ENCODE measurements around the gene BLOC1S1.
A peak's percentile ranks its signal among the peaks of the same experiment; 100 is the strongest.

Gene BLOC1S1

DNA sequence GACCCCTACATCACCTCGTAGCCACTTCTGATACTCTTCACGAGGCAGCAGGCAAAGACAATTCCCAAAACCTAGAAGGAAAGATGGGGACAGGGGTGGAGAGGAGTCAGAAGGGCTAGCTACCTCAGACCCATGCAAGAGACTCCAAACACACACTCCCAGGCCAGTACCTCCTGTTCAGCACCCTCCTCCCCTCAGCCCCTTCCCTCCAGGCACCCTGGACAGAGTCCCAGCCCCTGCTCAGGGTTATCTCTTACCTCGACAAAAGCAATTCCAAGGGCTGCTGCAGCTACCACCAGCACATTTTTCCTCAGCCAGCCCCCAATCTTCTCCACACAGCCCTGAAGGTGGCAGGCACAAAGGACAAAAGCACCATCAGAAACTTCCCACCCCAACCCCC is 9.7 kb downstream of the BLOC1S1 start:
- no peak overlapping the region for H3K4me3 ChIP-seq (ENCODE audit: control insufficient read depth, low read depth, low read length)
- TF ChIP-seq, protein P1, sequence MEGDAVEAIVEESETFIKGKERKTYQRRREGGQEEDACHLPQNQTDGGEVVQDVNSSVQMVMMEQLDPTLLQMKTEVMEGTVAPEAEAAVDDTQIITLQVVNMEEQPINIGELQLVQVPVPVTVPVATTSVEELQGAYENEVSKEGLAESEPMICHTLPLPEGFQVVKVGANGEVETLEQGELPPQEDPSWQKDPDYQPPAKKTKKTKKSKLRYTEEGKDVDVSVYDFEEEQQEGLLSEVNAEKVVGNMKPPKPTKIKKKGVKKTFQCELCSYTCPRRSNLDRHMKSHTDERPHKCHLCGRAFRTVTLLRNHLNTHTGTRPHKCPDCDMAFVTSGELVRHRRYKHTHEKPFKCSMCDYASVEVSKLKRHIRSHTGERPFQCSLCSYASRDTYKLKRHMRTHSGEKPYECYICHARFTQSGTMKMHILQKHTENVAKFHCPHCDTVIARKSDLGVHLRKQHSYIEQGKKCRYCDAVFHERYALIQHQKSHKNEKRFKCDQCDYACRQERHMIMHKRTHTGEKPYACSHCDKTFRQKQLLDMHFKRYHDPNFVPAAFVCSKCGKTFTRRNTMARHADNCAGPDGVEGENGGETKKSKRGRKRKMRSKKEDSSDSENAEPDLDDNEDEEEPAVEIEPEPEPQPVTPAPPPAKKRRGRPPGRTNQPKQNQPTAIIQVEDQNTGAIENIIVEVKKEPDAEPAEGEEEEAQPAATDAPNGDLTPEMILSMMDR (IDR thresholded peaks at IDR 0.05; ENCODE audit: control insufficient read depth, insufficient read depth, low read depth, low read length, missing control alignments): no peak
- DNase-seq (ENCODE audit: low read depth): no peak

DNA sequence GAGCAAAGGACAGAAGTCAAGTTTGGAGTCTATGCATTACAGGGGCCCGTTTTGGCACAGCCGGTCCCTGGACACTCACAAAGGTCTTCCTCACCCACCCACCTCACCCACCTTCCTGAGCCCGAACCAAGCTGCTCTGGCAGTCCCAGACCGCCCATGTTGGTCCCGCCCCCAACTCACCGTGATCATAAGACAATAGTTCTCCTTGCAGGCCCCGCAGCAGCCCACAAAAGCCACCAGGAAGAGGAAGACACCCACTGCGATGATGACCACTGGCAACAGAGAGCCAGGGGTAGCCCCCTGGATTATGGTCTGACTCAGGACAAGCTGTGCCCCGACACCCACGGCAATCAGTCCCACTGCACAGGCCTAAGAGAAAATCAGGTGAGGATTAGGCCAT is 11.1 kb downstream of the BLOC1S1 start:
- H3K4me3 ChIP-seq (ENCODE audit: control insufficient read depth, low read depth, low read length): peak overlapping the region; percentile 93
- DNase-seq (ENCODE audit: low read depth): no peak
- TF ChIP-seq, protein P1 (IDR thresholded peaks at IDR 0.05; ENCODE audit: control insufficient read depth, insufficient read depth, low read depth, low read length, missing control alignments): no peak

GRCh38 chr12:55727643-55728185 is 11.9 kb downstream of the BLOC1S1 start:
- DNase-seq (ENCODE audit: low read depth): no peak
- peak overlapping the region; percentile 93 for H3K4me3 ChIP-seq (ENCODE audit: control insufficient read depth, low read depth, low read length)
- TF ChIP-seq, protein P1 (IDR thresholded peaks at IDR 0.05; ENCODE audit: control insufficient read depth, insufficient read depth, low read depth, low read length, missing control alignments): no peak

- TF ChIP-seq, protein P1 (IDR thresholded peaks at IDR 0.05; ENCODE audit: control insufficient read depth, insufficient read depth, low read depth, low read length, missing control alignments): no peak
- DNase-seq (ENCODE audit: low read depth): no peak
- peak overlapping the region; percentile 93 for H3K4me3 ChIP-seq (ENCODE audit: control insufficient read depth, low read depth, low read length)
Measured at GRCh38 chr12:55728186-55728938, 12.5 kb downstream of the BLOC1S1 start.

- TF ChIP-seq, protein P1 (IDR thresholded peaks at IDR 0.05; ENCODE audit: control insufficient read depth, insufficient read depth, low read depth, low read length, missing control alignments): no peak
- peak within 1 kb of the TSS; percentile 93 for H3K4me3 ChIP-seq (ENCODE audit: control insufficient read depth, low read depth, low read length)
- DNase-seq (ENCODE audit: low read depth): peak; percentile 71
Measured at GRCh38 chr12:55728939-55729818, 13.3 kb downstream of the BLOC1S1 start, which contains the start of gene CD63. CD63 (minus strand) TSS chr12:55729009; CDS start chr12:55728341, 668 bp downstream.

All from AG09309 (cell line).